ENCODE results near the gene HOXC9.
A peak's percentile ranks its signal among the peaks of the same experiment; 100 is the strongest.

The HOXC9 gene

GRCh38 chr12:53989227-53990113 lies 10.5 kb upstream of the HOXC9 start:
- peak in 1 of 5 donors; percentile 41 for DNase-seq

- DNase-seq: no peak
Observed at GRCh38 chr12:53990311-53991076, 9.5 kb upstream of the HOXC9 start.

GRCh38 chr12:53991077-53991460 lies 8.9 kb upstream of the HOXC9 start:
- DNase-seq: no peak

- DNase-seq: no peak
Observed at GRCh38 chr12:53992377-53992889, 7.5 kb upstream of the HOXC9 start.

- no peak for DNase-seq
Observed at GRCh38 chr12:53993162-53994008, 6.6 kb upstream of the HOXC9 start.

- DNase-seq: no peak
Observed at GRCh38 chr12:53994009-53994263, 6.0 kb upstream of the HOXC9 start.

- no peak for DNase-seq
Observed at GRCh38 chr12:53994264-53995001, 5.5 kb upstream of the HOXC9 start.

GRCh38 chr12:53995002-53995377 lies 5.0 kb upstream of the HOXC9 start:
- DNase-seq: no peak

GRCh38 chr12:53995378-53996239 lies 4.4 kb upstream of the HOXC9 start:
- no peak for DNase-seq

GRCh38 chr12:53996240-53997203 lies 3.4 kb upstream of the HOXC9 start:
- no peak for DNase-seq

GRCh38 chr12:53997204-53998109 lies 2.5 kb upstream of the HOXC9 start:
- DNase-seq: no peak

- no peak for DNase-seq
Observed at GRCh38 chr12:53998110-53998899, 1.7 kb upstream of the HOXC9 start.

GRCh38 chr12:53998900-53999236 lies 1.1 kb upstream of the HOXC9 start:
- no peak for DNase-seq

GRCh38 chr12:53999559-54000115 lies 324 bp upstream of the HOXC9 start:
- no peak for DNase-seq

GRCh38 chr12:54001283-54002187 lies 1.6 kb downstream of the HOXC9 start:
- no peak for DNase-seq

- DNase-seq: no peak
Observed at GRCh38 chr12:54002278-54002914, 2.4 kb downstream of the HOXC9 start.

Measured in T-helper 1 cell (primary cell).